HepG2 (cell line): ENCODE data around the gene DOCK11. TPM values are rescaled to one million over a fixed set of nuclear protein-coding genes. Genes with fewer than 3 reads are reported as not detected.

Source experiments
- CREBL2 ChIP-seq: sonication (generic); formaldehyde crosslinking; IDR thresholded peaks from 2 replicates; pipeline ENCODE4 v1.8.1; 2023; ENCODE audit warnings: missing genetic modification reagents, mild to moderate bottlenecking, borderline replicate concordance
- DNMT1 ChIP-seq: sonication (generic); formaldehyde crosslinking; IDR thresholded peaks from 2 replicates; pipeline ENCODE4 v1.5.1; 2020; ENCODE audit warnings: mild to moderate bottlenecking, missing genetic modification reagents
- ETV5 ChIP-seq: IDR thresholded peaks from 2 replicates; pipeline ENCODE4 v1.6.1; 2018; ENCODE audit warnings: missing biosample characterization, missing genetic modification reagents, inconsistent platforms, borderline replicate concordance
- FIP1L1 ChIP-seq: fragments of 200-400 bp; formaldehyde crosslinking; IDR thresholded peaks from 2 replicates; pipeline ENCODE4 v1.6.1; 2018; ENCODE audit warnings: low read depth, mild to moderate bottlenecking, low read length, moderate library complexity, borderline replicate concordance; ENCODE audit not compliant: insufficient read depth
- FOXM1 ChIP-seq: sonication (generic); formaldehyde crosslinking; IDR thresholded peaks from 2 replicates; pipeline ENCODE4 v1.5.0; 2020; ENCODE audit warnings: missing genetic modification reagents
- HNF4A ChIP-seq: sonication (generic); formaldehyde crosslinking; IDR thresholded peaks from 2 replicates; pipeline ENCODE4 v1.4.0; 2020; ENCODE audit warnings: missing genetic modification reagents
- HOXD1 ChIP-seq: sonication (generic); formaldehyde crosslinking; IDR thresholded peaks from 2 replicates; pipeline ENCODE4 v1.5.0; 2020; ENCODE audit warnings: missing genetic modification reagents
- IRF1 ChIP-seq: sonication (generic); formaldehyde crosslinking; IDR thresholded peaks from 2 replicates; pipeline ENCODE4 v1.4.0; 2020; ENCODE audit warnings: low read depth, mild to moderate bottlenecking, missing genetic modification reagents
- MAZ ChIP-seq, 2 experiments: sonication (generic) in 1 of 2; formaldehyde crosslinking in 1 of 2; IDR thresholded peaks; 2 replicates each; pipeline versions ENCODE4 v1.5.0 to v1.6.1; 2012 to 2020; ENCODE audit warnings: low read depth in 2 of 2, mild to moderate bottlenecking in 2 of 2, borderline replicate concordance in 1 of 2, improper control_type of control experiment in 1 of 2, low read length in 1 of 2, missing genetic modification reagents in 1 of 2, moderate library complexity in 1 of 2
- MED8 ChIP-seq: sonication (generic); formaldehyde crosslinking; IDR thresholded peaks from 2 replicates; pipeline ENCODE4 v1.8.1; 2023; ENCODE audit warnings: mild to moderate bottlenecking, missing genetic modification reagents; ENCODE audit not compliant: insufficient replicate concordance
- NFE2L1 ChIP-seq: sonication (generic); formaldehyde crosslinking; IDR thresholded peaks from 2 replicates; pipeline ENCODE4 v1.4.0; 2020; ENCODE audit warnings: missing genetic modification reagents, mild to moderate bottlenecking, borderline replicate concordance
- NFIB ChIP-seq: sonication (generic); formaldehyde crosslinking; IDR thresholded peaks from 2 replicates; pipeline ENCODE4 v1.9.0; 2021; ENCODE audit warnings: missing genetic modification reagents, mild to moderate bottlenecking, borderline replicate concordance
- NFYC ChIP-seq: IDR thresholded peaks from 2 replicates; pipeline ENCODE4 v1.6.1; 2016; ENCODE audit warnings: missing genetic modification reagents, missing compliant biosample characterization
- SMAD3 ChIP-seq: sonication (generic); formaldehyde crosslinking; IDR thresholded peaks from 2 replicates; pipeline ENCODE4 v1.4.0; 2020; ENCODE audit warnings: missing genetic modification reagents
- SRY ChIP-seq: sonication (generic); formaldehyde crosslinking; IDR thresholded peaks from 2 replicates; pipeline ENCODE4 v1.8.0; 2022; ENCODE audit warnings: mild to moderate bottlenecking, missing genetic modification reagents
- UBTF ChIP-seq: sonication (generic); formaldehyde crosslinking; IDR thresholded peaks from 2 replicates; pipeline ENCODE4 v1.4.0; 2020; ENCODE audit warnings: mild to moderate bottlenecking, missing genetic modification reagents
- YEATS2 ChIP-seq: sonication (generic); formaldehyde crosslinking; IDR thresholded peaks from 2 replicates; pipeline ENCODE4 v1.4.0; 2020; ENCODE audit warnings: missing genetic modification reagents, borderline replicate concordance
- ZBTB7A ChIP-seq: sonication (generic); formaldehyde crosslinking; IDR thresholded peaks from 2 replicates; pipeline ENCODE4 v1.8.0; 2022; ENCODE audit warnings: mild to moderate bottlenecking, missing genetic modification reagents
- ZFYVE20 ChIP-seq: sonication (generic); formaldehyde crosslinking; IDR thresholded peaks from 2 replicates; pipeline ENCODE4 v1.8.0; 2023; ENCODE audit warnings: low read depth, mild to moderate bottlenecking, moderate library complexity, missing genetic modification reagents, borderline replicate concordance
- ZNF276 ChIP-seq: sonication (generic); formaldehyde crosslinking; IDR thresholded peaks from 2 replicates; pipeline ENCODE4 v1.4.0; 2020; ENCODE audit warnings: mild to moderate bottlenecking, low read depth, missing genetic modification reagents
- ZNF556 ChIP-seq: sonication (generic); formaldehyde crosslinking; IDR thresholded peaks from 2 replicates; pipeline ENCODE4 v1.4.0; 2020; ENCODE audit warnings: mild to moderate bottlenecking, missing genetic modification reagents, borderline replicate concordance
- ZNF704 ChIP-seq: sonication (generic); formaldehyde crosslinking; IDR thresholded peaks from 2 replicates; pipeline ENCODE4 v1.8.1; 2023; ENCODE audit warnings: mild to moderate bottlenecking, inconsistent platforms, moderate library complexity, missing genetic modification reagents, borderline replicate concordance
- polyA plus RNA-seq, 8 experiments: library from polyadenylated mRNA; depleted of rRNA in 3 of 8; stranded (reverse) in 7 of 8; unstranded in 1 of 8; fragments of >200 nt; fragmentation: Illumina TruSeq in 4 of 8; extraction: Trizol in 4 of 8; gene quantifications; 2 replicates each; pipeline versions ENCODE4 v1.2.1 to v1.2.3, GENCODE V29; 2011 to 2016; ENCODE audit warnings: low read depth in 4 of 8, missing spikeins in 1 of 8, mixed read lengths in 1 of 8; ENCODE audit not compliant: insufficient read depth in 1 of 8
- total RNA-seq, 5 experiments: library from RNA; depleted of rRNA; stranded (reverse); fragments of >200 nt; fragmentation: Illumina TruSeq; extraction: Trizol; gene quantifications; 2 replicates each; pipeline ENCODE4 v1.2.3, GENCODE V29; 2016; ENCODE audit warnings: low read depth in 1 of 5

Gene DOCK11
- total and polyA plus RNA-seq, 2 of the 13 experiments (the other 11 are each of a cell fraction or from before 2014, with no cell fraction given), result 0.02 to 0.12 TPM

GRCh38 chrX:118726887-118727685, 231.5 kb downstream of the DOCK11 start, which contains the start of gene IL13RA1 (continued):
- TF ChIP-seq IRF1 (CRISPR knock-in tag) (no peak), HNF4A (CRISPR knock-in tag) (peak; percentile 91), SRY (CRISPR knock-in tag) (no peak), ETV5 (peak; percentile 59; the same call in 1 of the 2 replicates), ZNF704 (CRISPR knock-in tag) (no peak), SMAD3 (CRISPR knock-in tag) (no peak), NFYC (CRISPR knock-in tag) (no peak), CREBL2 (no peak), DNMT1 (CRISPR knock-in tag) (no peak), ZNF276 (CRISPR knock-in tag) (no peak), NFE2L1 (CRISPR knock-in tag) (no peak), FIP1L1 (no peak), MAZ (IDR thresholded peaks at IDR 0.05; ENCODE audit: borderline replicate concordance, low read depth, low read length) (peak; percentile 49; the same call in 1 of the 2 replicates), MAZ (CRISPR knock-in tag; IDR thresholded peaks at IDR 0.05; ENCODE audit: low read depth) (0 out of 2 replicates have a peak, but pooled peaks have one; percentile 15), ZFYVE20 (CRISPR knock-in tag) (no peak), UBTF (CRISPR knock-in tag) (peak; percentile 57), HOXD1 (CRISPR knock-in tag) (no peak), MED8 (CRISPR knock-in tag) (peak; percentile 71), ZNF556 (CRISPR knock-in tag) (peak; percentile 79; the same call in 1 of the 2 replicates), YEATS2 (CRISPR knock-in tag) (no peak), ZBTB7A (no peak), FOXM1 (CRISPR knock-in tag) (no peak), NFIB (CRISPR knock-in tag) (no peak)
